Measurements from ENCODE around the gene RPP25.

RPP25 gene

DNA sequence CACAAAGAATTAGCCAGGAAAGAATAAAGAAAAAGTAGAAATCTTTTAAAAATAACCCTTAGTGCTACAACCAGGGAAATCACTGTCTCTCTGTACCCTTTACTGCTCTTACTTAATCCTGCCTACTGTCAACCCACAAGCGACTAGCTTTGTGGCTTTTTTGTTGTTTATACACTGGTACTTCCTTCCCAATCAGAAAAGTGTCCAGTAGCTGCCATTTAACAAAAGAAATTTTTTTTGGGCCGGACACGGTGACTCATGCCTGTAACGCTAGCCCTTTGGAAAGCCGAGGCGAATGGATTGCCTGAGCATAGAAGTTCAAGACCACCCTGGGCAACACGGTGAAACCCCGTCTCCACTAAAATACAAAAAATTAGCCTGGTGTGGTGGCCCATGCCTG lies 36.1 kb downstream of the RPP25 start:
- no peak overlapping the region for H3K27ac ChIP-seq
- TF ChIP-seq, protein P1, sequence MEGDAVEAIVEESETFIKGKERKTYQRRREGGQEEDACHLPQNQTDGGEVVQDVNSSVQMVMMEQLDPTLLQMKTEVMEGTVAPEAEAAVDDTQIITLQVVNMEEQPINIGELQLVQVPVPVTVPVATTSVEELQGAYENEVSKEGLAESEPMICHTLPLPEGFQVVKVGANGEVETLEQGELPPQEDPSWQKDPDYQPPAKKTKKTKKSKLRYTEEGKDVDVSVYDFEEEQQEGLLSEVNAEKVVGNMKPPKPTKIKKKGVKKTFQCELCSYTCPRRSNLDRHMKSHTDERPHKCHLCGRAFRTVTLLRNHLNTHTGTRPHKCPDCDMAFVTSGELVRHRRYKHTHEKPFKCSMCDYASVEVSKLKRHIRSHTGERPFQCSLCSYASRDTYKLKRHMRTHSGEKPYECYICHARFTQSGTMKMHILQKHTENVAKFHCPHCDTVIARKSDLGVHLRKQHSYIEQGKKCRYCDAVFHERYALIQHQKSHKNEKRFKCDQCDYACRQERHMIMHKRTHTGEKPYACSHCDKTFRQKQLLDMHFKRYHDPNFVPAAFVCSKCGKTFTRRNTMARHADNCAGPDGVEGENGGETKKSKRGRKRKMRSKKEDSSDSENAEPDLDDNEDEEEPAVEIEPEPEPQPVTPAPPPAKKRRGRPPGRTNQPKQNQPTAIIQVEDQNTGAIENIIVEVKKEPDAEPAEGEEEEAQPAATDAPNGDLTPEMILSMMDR (conservative IDR thresholded peaks at IDR 0.05) = no peak

DNA sequence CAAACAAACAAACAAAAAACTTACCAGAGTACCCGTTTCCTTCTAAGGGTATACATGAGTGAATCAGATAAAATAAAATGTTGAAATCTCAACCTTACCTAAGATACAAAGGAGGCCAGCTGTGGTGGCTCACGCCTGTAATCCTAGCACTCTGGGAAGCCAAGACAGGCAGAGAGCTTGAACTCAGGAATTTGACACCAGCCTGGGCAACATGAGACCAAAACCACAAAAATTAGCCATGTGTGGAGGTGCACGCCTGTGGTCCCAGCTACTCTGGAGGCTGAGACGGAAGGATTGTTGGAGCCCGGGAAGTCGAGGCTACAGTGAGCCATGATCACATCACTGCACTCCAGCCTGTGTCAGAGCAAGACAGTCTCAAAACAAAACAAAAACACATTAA lies 38.9 kb downstream of the RPP25 start:
- no peak overlapping the region for H3K27ac ChIP-seq
- TF ChIP-seq, protein P1 (conservative IDR thresholded peaks at IDR 0.05) = no peak

DNA sequence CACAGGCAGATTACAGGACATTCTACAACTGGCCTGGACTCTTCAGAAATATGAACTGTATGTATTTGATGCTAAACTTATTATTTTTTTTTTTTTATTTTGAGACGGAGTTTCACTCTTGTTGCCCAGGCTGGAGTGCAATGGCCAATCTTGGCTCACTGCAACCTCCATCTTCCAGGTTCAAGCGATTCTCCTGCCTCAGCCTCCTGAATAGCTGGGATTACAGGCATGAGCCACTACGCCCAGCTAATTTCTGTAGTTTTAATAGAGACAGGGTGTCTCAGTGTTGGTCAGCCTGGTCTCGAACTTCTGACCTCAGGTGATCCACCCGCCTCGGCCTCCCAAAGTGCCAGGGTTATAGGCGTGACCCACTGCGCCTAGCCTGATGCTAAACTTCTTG lies 42.8 kb downstream of the RPP25 start:
- peak overlapping the region; percentile 41 for H3K27ac ChIP-seq

DNA sequence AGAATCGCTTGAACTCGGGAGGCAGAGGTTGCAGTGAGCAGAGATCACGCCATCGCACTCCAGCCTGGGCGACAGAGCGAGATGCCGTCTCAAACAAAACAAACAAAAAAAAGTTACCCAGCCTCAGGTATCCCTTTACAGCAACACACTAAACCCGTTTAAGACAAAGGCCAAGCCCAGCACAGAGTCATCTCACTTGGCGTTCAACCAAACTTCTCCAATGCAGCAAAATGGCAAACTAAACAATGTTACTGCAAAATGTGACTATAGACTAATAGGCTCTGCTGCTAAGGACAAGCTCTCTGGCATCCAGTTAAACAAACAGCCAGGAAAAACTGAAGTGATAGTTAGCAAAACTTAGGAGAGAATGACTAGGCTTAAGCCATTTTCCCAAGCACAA lies 43.5 kb downstream of the RPP25 start:
- H3K27ac ChIP-seq = peak overlapping the region; percentile 41
- TF ChIP-seq, protein P1 (conservative IDR thresholded peaks at IDR 0.05) = no peak

DNA sequence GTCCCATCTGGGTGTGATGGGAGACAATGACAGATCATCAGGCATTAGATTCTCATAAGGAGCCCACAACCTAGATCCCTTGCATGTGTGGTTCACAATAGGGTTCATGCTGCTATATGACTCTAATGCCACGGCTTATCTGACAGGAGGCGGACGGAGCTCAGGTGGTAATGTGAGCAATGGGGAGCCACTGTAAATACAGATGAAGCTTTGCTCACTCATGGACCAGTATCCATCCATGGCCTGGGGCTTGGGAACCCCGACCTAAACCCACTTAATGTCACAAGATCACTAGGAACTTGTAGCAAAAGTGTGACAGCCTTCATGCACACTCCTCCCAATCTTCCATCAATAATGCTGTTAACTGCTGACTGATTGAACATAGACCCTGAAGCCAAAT lies 47.9 kb downstream of the RPP25 start:
- no peak overlapping the region for H3K27ac ChIP-seq
- TF ChIP-seq, protein P1 (conservative IDR thresholded peaks at IDR 0.05) = no peak

DNA sequence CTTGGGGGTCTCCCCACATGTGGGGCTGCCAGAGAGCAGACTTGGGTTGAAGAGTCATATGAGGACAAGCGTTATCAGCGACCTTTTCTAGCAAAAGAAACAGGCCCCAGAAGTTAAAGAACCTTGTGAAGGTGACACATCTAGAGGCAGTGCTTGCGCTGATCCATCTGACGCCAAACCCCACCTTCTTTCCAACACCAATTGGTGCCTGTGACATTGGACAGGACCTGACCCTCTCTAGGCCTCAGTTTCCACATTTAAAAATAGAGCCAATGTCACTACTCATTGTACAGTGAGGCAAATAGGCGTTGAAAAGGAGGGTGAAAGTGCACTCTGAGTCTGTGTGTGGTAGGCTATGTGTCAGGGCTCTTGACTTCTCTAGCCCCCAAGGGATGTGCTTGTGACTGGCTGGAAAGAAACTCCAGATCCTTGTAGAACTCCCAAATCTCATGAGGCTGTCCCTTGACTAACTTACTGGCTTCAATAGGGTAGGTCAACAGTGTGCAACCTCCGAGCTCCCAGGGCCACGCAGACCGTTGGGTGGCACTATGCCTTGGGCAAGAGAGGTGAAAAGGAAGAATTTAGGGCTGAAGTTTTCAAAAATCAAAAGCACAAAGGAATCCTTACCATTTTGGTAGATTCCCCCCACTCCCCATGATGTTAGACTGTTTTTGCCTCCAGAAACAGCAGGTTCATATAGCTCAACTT lies 49.3 kb downstream of the RPP25 start:
- TF ChIP-seq, protein P1 (conservative IDR thresholded peaks at IDR 0.05) = no peak
- peak overlapping the region; percentile 98 for H3K27ac ChIP-seq

DNA sequence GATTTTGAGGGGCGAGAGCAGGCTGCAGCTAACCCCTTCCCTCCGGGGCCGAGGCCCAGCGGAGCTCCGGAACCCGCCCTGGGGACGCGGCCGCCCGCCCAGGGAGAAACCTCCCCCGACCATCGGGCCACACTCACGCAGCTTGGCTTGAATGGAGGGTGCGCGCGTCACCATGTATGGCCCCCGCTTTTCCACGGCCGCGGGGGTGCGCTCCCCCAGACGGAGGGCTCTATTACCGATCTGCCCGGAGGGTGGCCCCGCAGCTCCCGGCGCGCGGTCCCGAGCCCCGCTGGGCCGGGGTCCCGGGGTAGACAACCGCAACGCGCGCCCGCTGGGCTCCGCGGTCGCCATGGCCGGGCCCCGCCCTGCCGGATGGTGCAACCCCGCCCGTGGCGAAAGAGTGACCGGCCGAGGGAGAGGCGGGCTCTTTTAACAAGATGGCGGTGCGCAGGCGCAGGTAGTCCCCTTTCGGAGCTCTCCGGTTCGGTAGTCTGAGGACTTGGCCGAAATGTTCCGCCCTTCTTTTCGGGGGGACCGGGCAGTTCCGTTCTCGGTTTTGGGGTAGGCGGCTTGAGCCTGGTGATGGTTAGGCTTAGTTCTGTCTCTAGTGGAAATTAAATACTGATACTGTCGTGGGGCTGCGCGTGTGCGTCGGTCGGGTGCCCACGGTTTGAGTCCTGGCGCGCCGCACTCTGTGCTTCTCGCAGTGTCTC lies 50.0 kb downstream of the RPP25 start, which contains the start of gene FAM219B:
Gene FAM219B, minus strand, starts transcription at position 402 of the 713 bp plus-strand sequence. Its CDS starts 51 bp downstream, at position 351.
- H3K27ac ChIP-seq = peak within 1 kb of the TSS; percentile 98
- TF ChIP-seq, protein P1 (conservative IDR thresholded peaks at IDR 0.05) = no peak

DNA sequence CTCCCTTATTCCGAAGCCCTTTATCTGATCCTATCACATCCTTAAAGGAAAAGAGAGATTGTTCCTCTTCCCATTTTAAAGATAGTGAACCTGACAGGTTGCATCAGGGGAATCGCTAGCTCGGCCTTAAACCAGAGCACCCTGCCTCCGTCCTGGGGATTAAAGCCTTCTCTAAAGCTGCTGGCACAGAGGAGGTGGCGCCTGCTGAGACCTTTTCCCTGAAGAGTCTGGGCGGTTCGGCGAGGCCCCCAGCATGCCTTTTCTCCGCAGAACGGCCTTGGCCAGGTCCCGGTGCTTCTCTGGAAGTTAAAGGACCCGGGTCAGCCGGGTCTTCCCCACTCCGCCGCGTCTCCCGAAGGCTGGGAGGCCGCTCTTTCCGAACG lies 50.5 kb downstream of the RPP25 start:
- peak overlapping the region; percentile 98 for H3K27ac ChIP-seq
- TF ChIP-seq, protein P1 (conservative IDR thresholded peaks at IDR 0.05) = no peak

Measured in VCaP (cell line).